ENCODE results near the gene SLC9C2.

DNA sequence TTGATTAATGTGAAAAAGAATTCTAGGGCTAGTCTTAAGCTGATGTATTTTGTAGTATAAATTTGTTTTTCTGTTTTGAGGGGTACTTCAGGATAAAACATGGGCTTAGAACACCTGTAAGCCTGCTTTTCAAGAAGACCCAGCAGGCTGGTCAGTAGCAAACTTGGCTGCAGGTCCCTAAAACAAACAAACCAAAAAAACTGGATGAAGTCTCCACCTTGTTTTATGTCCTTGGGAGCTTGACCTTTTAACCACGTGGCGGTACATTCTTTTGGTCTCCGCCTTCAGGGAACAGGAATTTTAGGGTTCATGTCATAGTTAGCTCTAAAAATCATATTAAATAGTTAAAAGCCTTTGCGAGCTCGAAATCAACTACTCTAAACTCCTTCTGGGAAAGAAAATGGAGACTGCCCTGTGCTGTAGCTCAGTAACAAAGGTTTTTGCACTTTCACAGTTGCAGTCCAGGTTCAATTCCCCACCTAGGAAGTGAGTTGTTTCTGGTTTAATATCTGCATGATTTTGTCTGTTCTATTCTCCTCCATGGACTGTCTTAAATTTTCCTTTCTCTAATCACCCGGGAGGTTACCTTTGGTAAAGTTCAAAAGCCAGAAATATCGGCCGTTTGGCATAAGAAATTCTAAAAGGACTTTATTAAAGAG, 107.1 kb downstream of the SLC9C2 start:
- TF ChIP-seq CTCF (IDR thresholded peaks at IDR 0.05) (no peak), POLR2A (IDR thresholded peaks at IDR 0.05) (no peak), EP300 (IDR thresholded peaks at IDR 0.05) (no peak), POLR2AphosphoS5 (IDR thresholded peaks at IDR 0.05) (no peak)

Measured in gastroesophageal sphincter (tissue), 3 donors.